Measurements from ENCODE around the gene KNDC1.

- TF ChIP-seq CTCF (IDR thresholded peaks at IDR 0.05; ENCODE audit: low read depth, low read length), result peak; percentile 40
- no peak for TF ChIP-seq EZH2phosphoT487 (IDR thresholded peaks at IDR 0.05; ENCODE audit: low read depth)
These were observed 115.7 kb downstream of the KNDC1 start for GRCh38 chr10:133275684-133276092.
